Glutamatergic neuron (in vitro differentiated cells): Measurements from ENCODE around the gene UBB. TPM values are rescaled to one million over a fixed set of nuclear protein-coding genes. Genes with fewer than 3 reads are reported as not detected.

ENCODE experiments used
- DNase-seq: peaks from one replicate; pipeline ENCODE4 v3.0.0; 2022
- H3K27ac Mint-ChIP-seq: one replicate; pipeline ENCODE4 v1.8.0; 2020; ENCODE audit warnings: mild to moderate bottlenecking, mixed read lengths, inconsistent platforms; ENCODE audit not compliant: unreplicated experiment
- H3K27me3 Mint-ChIP-seq: one replicate; pipeline ENCODE4 v1.8.0; 2020; ENCODE audit warnings: mild to moderate bottlenecking, moderate library complexity, mixed read lengths, inconsistent platforms; ENCODE audit not compliant: unreplicated experiment
- H3K36me3 Mint-ChIP-seq: one replicate; pipeline ENCODE4 v1.8.0; 2020; ENCODE audit warnings: mild to moderate bottlenecking, mixed read lengths, inconsistent platforms; ENCODE audit not compliant: unreplicated experiment
- H3K4me1 Mint-ChIP-seq: one replicate; pipeline ENCODE4 v1.8.0; 2020; ENCODE audit warnings: mild to moderate bottlenecking, low read depth, mixed read lengths, inconsistent platforms; ENCODE audit not compliant: unreplicated experiment
- H3K4me3 Mint-ChIP-seq: one replicate; pipeline ENCODE4 v1.8.0; 2020; ENCODE audit warnings: mild to moderate bottlenecking, mixed read lengths, inconsistent platforms; ENCODE audit not compliant: unreplicated experiment
- H3K9me3 Mint-ChIP-seq: one replicate; pipeline ENCODE4 v1.8.0; 2020; ENCODE audit warnings: mild to moderate bottlenecking, moderate library complexity, mixed read lengths, inconsistent platforms; ENCODE audit not compliant: unreplicated experiment
- CTCF ChIP-seq: fragments of 200-600 bp; sonication (generic); IDR thresholded peaks from one replicate; pipeline ENCODE4 v1.5.0; 2021; ENCODE audit not compliant: partially characterized antibody, unreplicated experiment
- total RNA-seq: library from RNA; stranded (reverse); fragmentation: NEBNext Ultra II Directional; extraction: Animal tissue kit (Norgen Biotek cat#: 25700); gene quantifications from one replicate; pipeline ENCODE4 v1.2.1, GENCODE V29; 2021; ENCODE audit not compliant: unreplicated experiment

UBB gene
- total RNA-seq, 1 donor from 2014 or later: 1,286 TPM

DNA sequence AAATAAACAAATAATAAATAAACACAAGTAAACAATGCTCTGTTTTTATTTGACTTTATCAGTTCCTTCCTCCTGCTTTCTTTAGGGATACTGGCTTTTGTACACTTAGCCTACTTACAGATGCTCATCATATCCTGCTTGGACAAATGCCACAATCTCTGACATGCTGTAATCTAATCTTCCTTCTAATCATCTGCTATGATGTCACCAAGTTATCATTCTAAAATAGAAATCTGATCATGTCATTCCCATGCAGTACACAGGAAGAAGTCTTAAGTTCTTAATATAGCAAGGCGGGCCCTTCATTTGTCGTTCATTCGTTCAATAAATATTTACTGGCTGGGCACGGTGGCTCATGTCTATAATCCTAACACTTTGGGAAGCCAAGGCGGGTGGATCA lies 9.1 kb upstream of the UBB start:
- H3K4me3 Mint-ChIP-seq: no peak overlapping the region
- peaks cover 2% of the 10 kb centered on the region for H3K27me3 Mint-ChIP-seq
- H3K9me3 Mint-ChIP-seq: no peaks in the 10 kb centered on the region
- no peaks in the 10 kb centered on the region for H3K4me1 Mint-ChIP-seq
- DNase-seq: no peak
- TF ChIP-seq CTCF: no peak
- no peak overlapping the region for H3K27ac Mint-ChIP-seq
- no peaks in the 10 kb centered on the region for H3K36me3 Mint-ChIP-seq

DNA sequence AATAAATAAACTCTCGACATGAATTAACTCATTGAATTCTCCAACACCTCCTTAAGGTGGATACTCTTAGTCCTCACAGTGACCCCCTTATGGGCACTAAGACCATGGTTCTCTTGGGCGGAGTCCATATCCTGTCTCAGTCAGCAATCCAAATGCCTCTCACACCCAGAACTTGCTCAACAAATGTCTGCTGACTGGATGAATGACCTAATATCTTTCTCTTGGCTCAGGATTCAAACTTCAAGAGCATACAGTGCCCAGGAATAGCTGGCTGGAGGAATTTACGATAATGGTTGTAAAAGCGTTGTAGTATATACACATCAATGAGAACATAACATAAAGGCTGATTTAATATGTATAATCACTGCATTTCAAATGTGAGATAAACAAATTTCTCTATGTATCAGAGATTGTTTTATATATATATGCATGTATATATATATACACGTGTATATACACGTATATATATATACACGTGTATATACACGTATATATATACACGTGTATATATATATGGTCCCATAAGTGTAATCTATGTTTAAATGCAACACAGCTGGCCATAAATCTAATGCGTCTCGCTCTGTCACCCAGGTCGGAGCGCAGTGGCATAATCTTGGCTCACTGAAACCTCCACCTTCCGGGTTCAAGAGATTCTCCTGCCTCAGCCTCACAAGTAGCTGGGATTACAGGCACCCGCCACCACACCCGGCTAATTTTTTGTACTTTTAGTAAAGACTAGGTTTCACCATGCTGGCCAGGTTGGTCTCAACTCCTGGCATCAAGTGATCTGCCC lies 6.5 kb upstream of the UBB start:
- Mint-ChIP-seq H3K9me3 (no peaks in the 10 kb centered on the region), H3K36me3 (no peaks in the 10 kb centered on the region), H3K27ac (no peak overlapping the region), H3K4me3 (no peak overlapping the region), H3K27me3 (peaks cover 2% of the 10 kb centered on the region), H3K4me1 (no peaks in the 10 kb centered on the region)
- no peak for TF ChIP-seq CTCF
- DNase-seq: no peak

DNA sequence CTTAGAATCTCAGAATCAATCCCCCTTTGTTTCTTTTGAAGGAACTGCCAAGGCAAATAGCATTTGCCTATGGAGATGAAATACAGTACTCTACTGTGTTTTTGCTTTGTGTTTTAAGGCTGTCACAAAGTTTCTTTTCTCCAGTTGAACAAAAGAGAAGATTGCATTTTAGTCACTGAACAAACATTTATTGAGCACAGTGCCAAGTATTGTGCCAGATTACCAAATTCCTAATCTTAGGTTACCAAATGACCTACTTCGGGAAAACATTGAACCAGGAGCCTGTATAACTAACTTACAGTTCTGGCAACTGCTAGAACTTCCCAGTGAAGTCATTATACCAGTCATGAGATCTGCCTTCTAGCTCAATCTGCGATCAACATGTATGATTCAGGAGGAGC lies 3.0 kb upstream of the UBB start:
- no peak for TF ChIP-seq CTCF
- H3K27me3 Mint-ChIP-seq: peaks cover 11% of the 10 kb centered on the region
- H3K9me3 Mint-ChIP-seq: peaks cover 7% of the 10 kb centered on the region
- peaks cover 10% of the 10 kb centered on the region for H3K4me1 Mint-ChIP-seq
- H3K36me3 Mint-ChIP-seq: peaks cover 3% of the 10 kb centered on the region
- H3K4me3 Mint-ChIP-seq: no peak overlapping the region
- no peak overlapping the region for H3K27ac Mint-ChIP-seq
- DNase-seq: no peak

- TF ChIP-seq CTCF: no peak
- Mint-ChIP-seq H3K27me3 (peaks cover 11% of the 10 kb centered on the region), H3K4me1 (peaks cover 14% of the 10 kb centered on the region), H3K4me3 (no peak overlapping the region), H3K27ac (no peak overlapping the region), H3K36me3 (peaks cover 3% of the 10 kb centered on the region), H3K9me3 (peaks cover 7% of the 10 kb centered on the region)
- no peak for DNase-seq
Measured at GRCh38 chr17:16378636-16379282, 2.1 kb upstream of the UBB start.

DNA sequence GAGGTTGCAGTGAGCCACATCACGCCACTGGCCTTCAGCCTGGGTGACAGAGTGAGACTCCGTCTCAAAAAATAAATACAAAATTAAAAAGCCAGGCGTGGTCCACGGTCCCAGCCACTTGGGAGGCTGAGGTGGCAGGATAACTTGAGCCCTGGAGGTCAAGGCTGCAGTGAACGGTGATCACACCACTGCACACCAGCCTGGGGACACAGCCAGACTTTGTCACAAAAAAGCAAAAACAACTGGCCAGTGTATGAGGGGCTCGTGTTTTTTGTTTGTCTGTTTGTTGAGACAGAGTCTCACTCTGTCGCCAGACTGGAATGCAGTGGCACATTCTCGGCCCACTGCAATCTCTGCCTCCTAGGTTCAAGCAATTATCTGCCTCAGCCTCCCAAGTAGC lies 1.2 kb upstream of the UBB start:
- H3K27me3 Mint-ChIP-seq: peaks cover 11% of the 10 kb centered on the region
- peaks cover 3% of the 10 kb centered on the region for H3K36me3 Mint-ChIP-seq
- H3K27ac Mint-ChIP-seq: no peak overlapping the region
- H3K4me1 Mint-ChIP-seq: peaks cover 14% of the 10 kb centered on the region
- H3K4me3 Mint-ChIP-seq: no peak overlapping the region
- no peak for TF ChIP-seq CTCF
- no peak for DNase-seq
- H3K9me3 Mint-ChIP-seq: peaks cover 7% of the 10 kb centered on the region
